Stimulated activated naive B cell treated with anti-CD40 and anti-IgM and Interleukin-4, amounts not matched to agents 10 μg/mL and 1 μg/mL and 100 μg/mL, for 72 hours (primary cell): ENCODE measurements around the gene MILR1.

Experiments
- ATAC-seq, 2 donors: fragments of 150-1000 bp; cut with Tn5 transposase; replicated peaks; 2 replicates each; pipeline ENCODE4 v1.10.0; 2021; ENCODE audit warnings: moderate library complexity in 1 of 2
- DNase-seq: peaks from one replicate; pipeline ENCODE4 v3.0.0; 2021
- H3K27ac Mint-ChIP-seq: one replicate; pipeline ENCODE4 v1.8.0; 2022; ENCODE audit warnings: mild to moderate bottlenecking, mixed read lengths
- H3K27me3 Mint-ChIP-seq, 2 donors: one replicate each; pipeline ENCODE4 v1.8.0; 2022; ENCODE audit warnings: mixed read lengths in 2 of 2
- H3K36me3 Mint-ChIP-seq, 2 donors: one replicate each; pipeline ENCODE4 v1.8.0; 2022; ENCODE audit warnings: mixed read lengths in 2 of 2, mild to moderate bottlenecking in 1 of 2
- H3K4me1 Mint-ChIP-seq, 2 donors: one replicate each; pipeline ENCODE4 v1.8.0; 2022; ENCODE audit warnings: mixed read lengths in 2 of 2, mild to moderate bottlenecking in 1 of 2
- H3K4me3 Mint-ChIP-seq, 2 donors: one replicate each; pipeline ENCODE4 v1.8.0; 2022; ENCODE audit warnings: mild to moderate bottlenecking in 2 of 2, mixed read lengths in 2 of 2, moderate library complexity in 1 of 2
- H3K9me3 Mint-ChIP-seq, 2 donors: one replicate each; pipeline ENCODE4 v1.8.0; 2022; ENCODE audit warnings: mixed read lengths in 2 of 2, mild to moderate bottlenecking in 1 of 2

Gene MILR1, protein sequence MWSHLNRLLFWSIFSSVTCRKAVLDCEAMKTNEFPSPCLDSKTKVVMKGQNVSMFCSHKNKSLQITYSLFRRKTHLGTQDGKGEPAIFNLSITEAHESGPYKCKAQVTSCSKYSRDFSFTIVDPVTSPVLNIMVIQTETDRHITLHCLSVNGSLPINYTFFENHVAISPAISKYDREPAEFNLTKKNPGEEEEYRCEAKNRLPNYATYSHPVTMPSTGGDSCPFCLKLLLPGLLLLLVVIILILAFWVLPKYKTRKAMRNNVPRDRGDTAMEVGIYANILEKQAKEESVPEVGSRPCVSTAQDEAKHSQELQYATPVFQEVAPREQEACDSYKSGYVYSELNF

DNA sequence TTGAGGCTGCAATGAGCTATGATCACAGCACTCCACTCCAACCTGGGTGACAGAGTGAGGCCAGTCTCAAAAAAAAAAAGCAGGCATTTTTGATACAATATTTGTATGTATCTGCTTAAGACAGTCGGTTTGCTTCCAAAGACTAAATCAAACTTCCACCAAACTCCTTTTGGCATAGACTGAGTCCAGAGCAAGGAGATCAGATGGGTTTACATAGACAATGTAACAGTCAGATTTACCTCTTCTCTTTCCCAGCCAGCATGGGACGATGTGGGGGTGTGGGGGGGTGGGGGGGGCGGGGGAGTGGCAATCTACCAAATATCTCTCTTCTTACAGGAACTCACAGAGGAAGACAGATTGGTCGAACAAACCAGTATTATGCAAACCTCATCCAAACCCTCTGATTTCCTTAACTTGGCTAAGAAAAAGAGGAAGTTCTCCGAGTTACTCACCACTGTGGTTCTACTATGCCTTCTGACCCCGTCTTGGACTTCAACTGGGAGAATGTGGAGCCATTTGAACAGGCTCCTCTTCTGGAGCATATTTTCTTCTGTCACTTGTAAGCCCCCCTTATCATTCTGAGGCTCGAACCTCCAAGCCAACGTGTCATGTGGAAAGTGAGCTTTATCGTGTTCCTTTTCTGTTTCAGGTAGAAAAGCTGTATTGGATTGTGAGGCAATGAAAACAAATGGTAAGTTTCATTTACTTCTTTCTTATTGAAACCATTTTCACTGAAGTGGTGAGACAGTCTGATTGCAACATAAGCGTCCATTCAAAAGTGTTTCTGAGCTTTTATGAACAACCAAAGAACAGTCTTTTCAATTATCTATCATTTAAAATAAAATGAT lies at the start of gene MILR1:
MILR1 (plus strand) TSS at position 451 of the 848 bp plus-strand sequence; CDS start at position 505, 54 bp downstream.
- peak within 1 kb of the TSS; percentile 79 to 81 for H3K4me3 Mint-ChIP-seq

DNA sequence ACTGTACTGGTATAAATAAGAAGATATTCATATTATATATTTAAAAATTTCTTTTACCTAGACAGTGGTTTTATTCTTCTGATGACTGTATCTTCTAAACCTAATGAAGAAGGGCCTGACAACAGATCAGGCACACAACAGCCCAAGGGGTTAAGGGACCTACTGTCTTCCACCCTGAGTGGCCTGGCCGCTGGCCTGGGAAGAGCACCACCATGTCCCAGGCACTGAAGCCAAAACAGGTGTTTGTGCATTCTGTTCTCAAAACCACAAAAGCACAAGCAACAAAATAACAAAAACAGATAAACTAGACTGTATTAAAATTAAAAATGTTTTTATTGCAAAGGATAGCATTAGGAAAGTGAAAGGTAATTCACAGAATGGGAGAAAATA lies 49.2 kb upstream of the MILR1 start:
- Mint-ChIP-seq H3K4me1 (peaks cover 39 to 92% of the 10 kb centered on the region in 2 donors), H3K36me3 (peaks cover 3 to 6% of the 10 kb centered on the region in 2 donors)
- no peak for ATAC-seq

More for the DNA sequence above, at the start of gene MILR1:
- Mint-ChIP-seq H3K27me3 (no peaks in the 10 kb centered on the region), H3K36me3 (peaks cover 0 to 2% of the 10 kb centered on the region in 2 donors), H3K9me3 (no peaks in the 10 kb centered on the region), H3K4me1 (peaks cover 14 to 32% of the 10 kb centered on the region in 2 donors), H3K27ac (peak within 1 kb of the TSS; percentile 92)
- DNase-seq (peak; percentile 23), ATAC-seq (peak; percentile 95)

DNA sequence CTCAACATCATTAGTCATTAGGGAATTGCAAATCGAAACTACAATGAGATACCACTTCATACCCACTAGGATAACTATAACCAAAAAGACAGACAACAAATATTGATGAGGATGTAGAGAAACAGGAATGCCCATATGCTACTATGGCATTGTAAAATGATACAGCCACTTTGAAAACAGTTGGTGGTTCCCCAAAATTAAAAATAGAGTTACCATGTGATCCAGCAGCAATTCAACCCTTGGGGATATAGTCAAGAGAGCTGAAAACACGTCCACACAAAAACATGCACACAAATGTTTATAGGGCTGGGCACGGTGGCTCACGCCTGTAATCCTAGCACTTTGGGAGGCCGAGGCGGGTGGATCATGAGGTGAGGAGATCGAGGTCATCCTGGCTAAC lies 48.3 kb upstream of the MILR1 start:
- H3K9me3 Mint-ChIP-seq, result no peaks in the 10 kb centered on the region
- DNase-seq (no peak), ATAC-seq (no peak)
- no peaks in the 10 kb centered on the region for H3K27me3 Mint-ChIP-seq
- H3K27ac Mint-ChIP-seq, result peak overlapping the region; percentile 91
- H3K4me3 Mint-ChIP-seq, result peak overlapping the region; percentile 3 to 68
- peaks cover 42 to 96% of the 10 kb centered on the region in 2 donors for H3K4me1 Mint-ChIP-seq
- peaks cover 3 to 6% of the 10 kb centered on the region in 2 donors for H3K36me3 Mint-ChIP-seq

More for the DNA sequence above, 49.2 kb upstream of the MILR1 start:
- no peak for DNase-seq
- H3K9me3 Mint-ChIP-seq, result no peaks in the 10 kb centered on the region
- no peaks in the 10 kb centered on the region for H3K27me3 Mint-ChIP-seq
- H3K27ac Mint-ChIP-seq, result peak overlapping the region; percentile 37
- no peak overlapping the region for H3K4me3 Mint-ChIP-seq

DNA sequence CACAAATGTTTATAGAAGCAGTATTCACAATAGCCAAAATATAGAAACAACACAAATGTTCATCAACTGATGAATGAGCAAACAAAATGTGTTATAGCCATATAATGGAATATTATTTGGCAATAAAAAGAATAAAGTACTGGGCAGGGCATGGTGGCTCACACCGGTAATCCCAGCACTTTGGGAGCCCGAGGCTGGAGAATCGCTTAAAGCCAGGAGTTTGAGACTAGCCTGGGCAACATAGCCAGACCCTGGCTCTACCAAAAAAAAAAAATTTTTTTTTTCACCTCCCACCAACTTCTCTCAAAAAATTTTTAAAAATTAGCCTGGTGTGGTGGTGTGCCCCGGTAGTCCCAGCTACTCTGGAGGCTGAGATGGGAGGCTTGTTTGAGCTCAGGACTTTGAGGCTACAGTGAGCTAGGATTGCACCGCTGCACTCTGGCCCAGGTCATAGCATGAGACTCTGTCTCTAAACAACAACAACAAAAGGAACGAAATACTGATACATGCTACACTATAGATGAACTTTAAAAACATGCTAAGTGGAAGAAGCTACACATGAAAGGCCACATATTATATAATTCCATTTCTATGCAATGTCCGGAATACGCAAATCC lies 47.6 kb upstream of the MILR1 start:
- peak overlapping the region; percentile 91 for H3K27ac Mint-ChIP-seq
- H3K4me1 Mint-ChIP-seq, result peaks cover 40 to 94% of the 10 kb centered on the region in 2 donors
- no peaks in the 10 kb centered on the region for H3K27me3 Mint-ChIP-seq
- no peak for ATAC-seq
- no peak for DNase-seq
- H3K4me3 Mint-ChIP-seq, result no peak overlapping the region
- peaks cover 3 to 6% of the 10 kb centered on the region in 2 donors for H3K36me3 Mint-ChIP-seq
- H3K9me3 Mint-ChIP-seq, result no peaks in the 10 kb centered on the region

DNA sequence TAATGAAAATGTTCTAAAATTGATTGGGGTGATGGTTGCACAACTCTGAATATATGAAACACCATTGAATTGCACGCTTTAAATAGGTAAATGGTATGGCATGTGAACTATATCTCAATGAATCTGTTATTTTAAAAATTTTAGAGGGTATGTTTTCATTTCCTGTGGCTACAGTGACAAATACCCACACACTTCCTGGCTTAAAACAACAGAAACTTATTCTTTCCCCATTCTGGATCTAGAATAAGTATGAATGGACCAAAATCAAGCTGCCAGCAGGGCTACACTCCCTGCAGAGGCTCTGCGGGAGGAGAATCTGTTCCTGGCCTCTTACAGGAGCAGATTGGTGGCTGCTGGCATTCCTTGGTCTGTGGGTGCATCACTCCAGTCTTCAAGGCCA lies 47.0 kb upstream of the MILR1 start:
- H3K4me1 Mint-ChIP-seq, result peaks cover 43 to 94% of the 10 kb centered on the region in 2 donors
- no peak overlapping the region for H3K4me3 Mint-ChIP-seq
- H3K27me3 Mint-ChIP-seq, result no peaks in the 10 kb centered on the region
- ATAC-seq (no peak), DNase-seq (no peak)
- H3K27ac Mint-ChIP-seq, result no peak overlapping the region
- no peaks in the 10 kb centered on the region for H3K9me3 Mint-ChIP-seq
- H3K36me3 Mint-ChIP-seq, result peaks cover 3 to 6% of the 10 kb centered on the region in 2 donors

DNA sequence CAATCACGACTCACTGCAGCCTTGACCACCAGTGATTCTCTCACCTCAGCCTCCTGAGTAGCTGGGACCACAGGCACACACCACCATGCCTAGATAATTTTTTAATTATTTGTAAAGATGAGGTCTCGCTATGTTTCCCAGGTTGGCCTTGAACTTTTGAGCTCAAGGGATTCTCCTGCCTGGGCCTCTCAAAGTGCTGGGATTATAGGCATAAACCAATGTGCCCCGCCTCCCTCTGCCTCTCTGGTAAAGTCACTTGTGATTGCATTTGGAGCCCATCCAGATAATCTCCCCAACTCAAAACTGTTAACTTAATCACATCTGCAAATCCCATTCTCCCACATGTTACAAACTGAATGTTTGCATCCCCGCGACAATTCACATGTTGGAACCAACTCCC lies 46.4 kb upstream of the MILR1 start:
- peaks cover 3 to 6% of the 10 kb centered on the region in 2 donors for H3K36me3 Mint-ChIP-seq
- DNase-seq (no peak), ATAC-seq (no peak)
- H3K4me1 Mint-ChIP-seq, result peaks cover 44 to 96% of the 10 kb centered on the region in 2 donors
- no peaks in the 10 kb centered on the region for H3K9me3 Mint-ChIP-seq
- H3K27me3 Mint-ChIP-seq, result no peaks in the 10 kb centered on the region
- no peak overlapping the region for H3K27ac Mint-ChIP-seq
- H3K4me3 Mint-ChIP-seq, result no peak overlapping the region

DNA sequence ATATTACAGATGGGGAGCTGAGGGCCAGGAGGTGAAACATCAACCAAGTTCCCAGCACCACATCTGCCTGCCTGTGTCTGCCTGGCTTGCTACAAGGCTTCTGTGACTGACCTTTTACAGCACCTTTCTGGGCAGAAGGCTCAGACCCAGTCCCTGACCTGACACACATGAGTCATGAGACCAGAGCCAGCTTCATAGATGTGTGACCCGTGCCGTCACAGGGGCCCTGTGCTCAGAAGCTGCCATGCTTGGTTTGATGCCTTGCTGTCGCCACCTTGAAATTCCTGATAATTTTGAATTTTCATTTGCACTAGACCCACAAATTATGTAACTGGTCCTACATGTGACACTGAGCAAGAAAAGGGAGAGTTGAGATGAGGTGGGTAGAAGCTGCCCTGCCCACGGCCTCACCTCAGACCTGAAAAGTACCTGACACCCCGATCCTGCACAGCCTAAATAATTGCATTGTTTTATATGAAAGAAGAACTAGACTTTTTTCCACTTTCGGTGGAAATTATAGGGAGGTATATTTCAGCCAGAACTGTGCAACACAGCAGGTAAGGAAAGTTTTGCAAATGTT lies 44.9 kb upstream of the MILR1 start:
- DNase-seq (peak; percentile 45), ATAC-seq (peak; percentile 85 to 86)
- H3K9me3 Mint-ChIP-seq, result no peaks in the 10 kb centered on the region
- H3K27ac Mint-ChIP-seq, result peak overlapping the region; percentile 96
- peaks cover 3% of the 10 kb centered on the region in 2 donors for H3K36me3 Mint-ChIP-seq
- no peaks in the 10 kb centered on the region for H3K27me3 Mint-ChIP-seq
- peaks cover 37 to 83% of the 10 kb centered on the region in 2 donors for H3K4me1 Mint-ChIP-seq
- peak overlapping the region; percentile 14 to 34 for H3K4me3 Mint-ChIP-seq

DNA sequence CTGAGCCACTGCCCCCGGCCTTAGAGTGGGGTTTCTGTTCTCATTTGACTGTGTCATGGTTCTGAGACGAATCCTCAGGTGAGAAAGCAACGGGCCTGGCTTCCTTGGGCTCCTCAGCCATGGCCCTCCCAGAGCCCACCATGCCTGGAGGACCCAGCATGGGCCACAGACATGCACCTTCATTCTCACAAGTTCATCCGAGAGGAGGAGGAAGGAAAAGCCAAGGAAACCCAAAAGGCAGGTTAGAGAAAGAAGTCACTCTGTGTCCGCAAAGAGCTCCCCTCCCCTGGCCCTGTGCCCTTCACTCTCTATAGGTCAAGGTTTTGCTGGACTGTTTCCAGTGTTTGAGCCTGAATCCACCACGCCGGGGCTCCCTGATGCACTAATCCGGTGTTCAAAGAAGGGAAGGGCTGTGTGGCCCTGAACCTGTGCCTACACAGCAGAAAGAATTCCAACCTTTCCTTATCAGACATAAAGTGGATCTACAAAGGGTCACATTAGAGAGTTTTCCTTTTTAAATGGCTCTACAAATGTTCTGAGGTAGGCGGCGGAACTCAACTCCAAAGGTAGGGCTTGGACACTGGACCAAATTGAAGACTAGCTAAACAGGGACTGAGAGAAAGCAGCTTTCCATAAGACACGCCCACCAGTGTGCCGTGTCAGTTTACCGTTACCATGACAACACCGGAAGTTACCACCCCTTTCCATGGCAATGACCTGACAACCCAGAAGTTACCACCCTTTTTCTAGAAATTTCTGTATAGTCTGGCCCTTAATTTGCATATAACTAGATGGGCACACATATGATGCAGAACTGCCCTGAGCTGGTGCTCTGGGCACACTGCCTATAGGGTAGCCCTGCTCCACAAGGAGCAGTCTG lies 42.4 kb upstream of the MILR1 start:
- DNase-seq (no peak), ATAC-seq (no peak)
- Mint-ChIP-seq H3K4me3 (no peak overlapping the region), H3K9me3 (no peaks in the 10 kb centered on the region), H3K36me3 (peaks cover 0 to 1% of the 10 kb centered on the region in 2 donors), H3K4me1 (peaks cover 39 to 78% of the 10 kb centered on the region in 2 donors), H3K27ac (peak overlapping the region; percentile 59), H3K27me3 (no peaks in the 10 kb centered on the region)

DNA sequence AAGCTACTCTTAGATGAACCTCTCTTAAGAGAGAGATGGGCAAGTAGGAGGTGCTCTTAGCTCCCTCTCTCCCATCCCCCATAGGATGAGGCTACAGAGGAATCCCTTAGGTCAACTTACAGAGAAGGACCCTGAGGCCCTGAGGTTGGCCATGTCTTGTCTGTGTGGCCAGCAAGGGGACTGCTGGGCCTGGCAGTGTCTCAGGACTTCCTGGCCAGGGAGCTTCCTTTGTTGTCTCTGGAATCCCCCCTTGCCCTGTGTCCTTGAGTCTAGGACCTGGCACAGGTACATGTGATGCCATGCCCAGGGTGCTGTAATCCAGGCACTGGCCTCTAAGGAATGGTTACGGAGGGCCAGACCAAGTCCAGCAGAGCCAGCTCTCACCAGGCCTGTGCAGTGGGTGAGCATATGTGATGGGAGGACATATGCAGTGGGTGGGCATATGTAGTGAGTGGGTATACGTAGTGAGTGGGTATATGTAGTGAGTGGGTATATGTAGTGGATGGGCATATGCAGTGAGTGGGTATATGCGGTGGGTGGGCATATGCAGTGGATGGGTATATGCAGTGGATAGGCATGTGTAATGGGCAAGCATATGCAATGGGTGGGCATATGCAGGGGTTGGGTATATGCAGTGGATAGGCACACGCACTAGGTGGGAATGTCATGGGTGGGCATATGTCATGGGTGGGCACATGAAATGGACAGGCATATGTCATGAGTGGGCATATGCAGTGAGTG lies 38.0 kb upstream of the MILR1 start:
- peaks cover 43 to 61% of the 10 kb centered on the region in 2 donors for H3K4me1 Mint-ChIP-seq
- H3K36me3 Mint-ChIP-seq, result no peaks in the 10 kb centered on the region
- no peaks in the 10 kb centered on the region for H3K27me3 Mint-ChIP-seq
- DNase-seq, result no peak
- no peak for ATAC-seq
- H3K9me3 Mint-ChIP-seq, result no peaks in the 10 kb centered on the region
- peak overlapping the region; percentile 65 for H3K27ac Mint-ChIP-seq
- H3K4me3 Mint-ChIP-seq, result peak overlapping the region; percentile 49 to 63

DNA sequence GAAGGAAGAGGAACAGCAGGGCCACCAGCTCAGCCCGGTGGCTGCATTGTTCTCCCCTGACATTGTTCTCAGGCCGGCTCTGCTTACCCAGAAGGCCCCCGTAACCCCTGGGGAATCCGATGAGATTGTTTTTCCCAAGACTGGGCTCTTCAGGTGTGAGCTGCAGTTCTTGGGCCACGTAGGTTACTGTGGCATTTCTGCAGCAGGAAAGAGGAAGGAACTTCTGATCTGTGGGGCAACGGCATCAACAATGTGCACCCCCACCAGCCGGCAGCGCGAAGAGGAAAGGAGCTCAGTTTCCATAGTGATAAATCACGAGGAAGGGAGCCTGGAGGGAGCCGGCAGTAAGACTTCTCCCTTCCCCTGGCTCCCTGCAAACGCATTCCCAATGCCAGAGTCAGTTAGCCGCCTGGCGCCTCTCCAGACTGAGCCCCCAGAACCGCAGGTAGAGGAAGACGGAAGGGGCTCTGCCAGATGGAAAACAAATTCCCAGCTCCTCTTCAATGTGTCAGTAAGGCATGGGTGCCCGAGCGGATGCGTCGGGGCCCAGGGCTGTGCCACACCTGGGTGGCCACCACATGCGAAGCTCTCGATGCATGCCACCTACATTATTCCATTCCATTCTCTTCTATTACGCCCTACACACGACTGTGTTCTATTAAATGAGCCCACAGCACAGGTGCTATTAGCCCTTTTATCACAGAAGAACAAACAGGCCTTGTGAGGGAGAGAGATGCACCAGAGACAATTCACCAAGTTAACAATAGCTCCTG lies 36.7 kb upstream of the MILR1 start:
- peaks cover 34 to 49% of the 10 kb centered on the region in 2 donors for H3K4me1 Mint-ChIP-seq
- peak overlapping the region; percentile 95 for H3K27ac Mint-ChIP-seq

DNA sequence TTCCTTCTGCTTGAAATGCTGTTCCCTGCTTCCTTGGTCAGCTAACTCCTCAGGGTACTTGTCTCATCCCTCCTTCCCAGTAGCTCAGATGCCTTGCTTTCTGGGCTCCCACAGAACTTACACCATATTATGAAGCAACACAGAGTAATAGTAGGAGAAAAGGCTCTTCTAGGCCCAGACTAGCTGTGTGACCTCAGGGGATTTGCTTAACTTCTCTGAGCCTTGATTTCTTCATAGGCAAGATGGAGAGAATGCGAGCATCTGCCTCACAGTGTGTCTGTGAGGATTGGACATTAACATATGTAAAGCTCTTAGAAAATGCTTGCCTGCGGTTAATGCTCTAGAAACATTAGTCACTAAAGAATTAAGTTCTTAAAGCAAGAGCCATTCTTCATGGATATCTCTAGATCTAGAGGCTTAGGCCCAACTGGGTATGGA lies 36.0 kb upstream of the MILR1 start:
- H3K9me3 Mint-ChIP-seq, result no peaks in the 10 kb centered on the region

More for the DNA sequence above, 36.7 kb upstream of the MILR1 start:
- DNase-seq (peak; percentile 56), ATAC-seq (peak; percentile 84 to 85)
- Mint-ChIP-seq H3K4me3 (peak overlapping the region; percentile 68 to 81), H3K9me3 (no peaks in the 10 kb centered on the region), H3K27me3 (no peaks in the 10 kb centered on the region), H3K36me3 (no peaks in the 10 kb centered on the region)

DNA sequence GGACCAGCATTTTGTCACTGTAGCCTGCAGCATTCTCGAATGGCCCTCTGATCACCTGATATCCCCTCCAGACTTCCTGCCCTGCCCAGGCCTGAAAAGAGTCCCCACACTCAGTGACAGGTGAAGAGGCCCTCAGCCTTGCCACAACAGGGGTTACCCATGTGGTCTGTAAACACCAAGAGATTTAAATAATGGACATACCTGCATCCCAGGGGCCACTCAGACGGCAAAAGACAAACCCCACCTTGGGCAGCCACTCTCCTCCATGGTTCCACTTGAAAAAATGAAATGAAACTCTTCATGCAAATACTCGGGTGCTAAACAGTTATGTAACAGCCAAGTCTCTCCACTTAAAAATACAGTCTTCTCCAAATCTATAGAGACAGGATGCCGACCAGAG lies 35.4 kb upstream of the MILR1 start:
- Mint-ChIP-seq H3K36me3 (no peaks in the 10 kb centered on the region), H3K4me1 (peaks cover 34 to 48% of the 10 kb centered on the region in 2 donors), H3K9me3 (no peaks in the 10 kb centered on the region), H3K27me3 (no peaks in the 10 kb centered on the region), H3K4me3 (peak overlapping the region; percentile 63 to 69), H3K27ac (peak overlapping the region; percentile 75)
- peak; percentile 56 to 66 for ATAC-seq
- no peak for DNase-seq

More for the DNA sequence above, 36.0 kb upstream of the MILR1 start:
- Mint-ChIP-seq H3K27me3 (no peaks in the 10 kb centered on the region), H3K4me3 (peak overlapping the region in 1 of 2 donors; percentile 81), H3K4me1 (peaks cover 34 to 48% of the 10 kb centered on the region in 2 donors), H3K27ac (no peak overlapping the region), H3K36me3 (no peaks in the 10 kb centered on the region)
- DNase-seq (no peak), ATAC-seq (no peak)
